IMR-90 (cell line): ENCODE measurements around the gene ACYP1. TPM values are rescaled to one million over a fixed set of nuclear protein-coding genes. Genes with fewer than 3 reads are reported as not detected.
A peak's percentile ranks its signal among the peaks of the same experiment; 100 is the strongest.

Experiments
- ATAC-seq: fragments of 200-7000 bp; cut with Tn5 transposase; 2 replicates; pipeline ENCODE4 v1.9.1; 2020; ENCODE audit warnings: low read depth, mild to moderate bottlenecking, moderate library complexity
- BruUV-seq: library from RNA; stranded (reverse); fragments of 400-500 nt; replicated peaks from 2 replicates; lab custom pipeline; 2021; lab: Mats Ljungman, UMichigan
- CTCF ChIA-PET: fragments of 300-600 bp; formaldehyde crosslinking; extraction: SDS; loops from one replicate; lab custom pipeline; 2021; ENCODE audit warnings: antibody characterized with exemption; lab: Yijun Ruan, JAX
- POLR2A ChIA-PET: fragments of 300-600 bp; sonication (Branson Sonifier 250); formaldehyde crosslinking; loops from one replicate; lab custom pipeline; 2022; ENCODE audit warnings: antibody characterized with exemption; ENCODE audit not compliant: unreplicated experiment; lab: Charles Lee
- DNase-seq: peaks from one replicate; pipeline ENCODE4 v3.0.0; 2013
- H2AFZ ChIP-seq: replicated peaks from 2 replicates; pipeline ENCODE3; 2013; ENCODE audit warnings: low read length, mild to moderate bottlenecking; ENCODE audit not compliant: poor library complexity
- H2AK5ac ChIP-seq: 2 replicates; pipeline ENCODE4 v1.6.1; 2013; ENCODE audit warnings: low read depth, low read length, inconsistent platforms
- H2AK9ac ChIP-seq: replicated peaks from 2 replicates; pipeline ENCODE3; 2013; ENCODE audit warnings: mild to moderate bottlenecking, low read depth, low read length, moderate library complexity; ENCODE audit not compliant: poor library complexity
- H2BK120ac ChIP-seq: 2 replicates; pipeline ENCODE4 v1.6.1; 2013; ENCODE audit warnings: low read depth, low read length, inconsistent platforms
- H2BK15ac ChIP-seq: 3 replicates; pipeline ENCODE4 v1.6.1; 2013; ENCODE audit warnings: low read depth, low read length, inconsistent platforms
- H2BK20ac ChIP-seq: 2 replicates; pipeline ENCODE4 v1.6.1; 2013; ENCODE audit warnings: low read depth, mild to moderate bottlenecking, inconsistent platforms, low read length, moderate library complexity
- H2BK5ac ChIP-seq: 2 replicates; pipeline ENCODE4 v1.6.1; 2013; ENCODE audit warnings: mild to moderate bottlenecking, low read depth, low read length, inconsistent platforms; ENCODE audit not compliant: poor library complexity, severe bottlenecking
- H3K14ac ChIP-seq: replicated peaks from 2 replicates; pipeline ENCODE4 v1.6.1; 2013; ENCODE audit warnings: low read depth, low read length, inconsistent platforms
- H3K18ac ChIP-seq: 2 replicates; pipeline ENCODE4 v1.6.1; 2013; ENCODE audit warnings: low read depth, low read length, control low read depth
- H3K23ac ChIP-seq: 2 replicates; pipeline ENCODE4 v1.6.1; 2013; ENCODE audit warnings: low read depth, low read length, inconsistent platforms
- H3K27ac ChIP-seq: 2 replicates; pipeline ENCODE4 v1.5.1; 2013; ENCODE audit warnings: mild to moderate bottlenecking, control low read depth, low read length; ENCODE audit not compliant: insufficient read depth
- H3K27me3 ChIP-seq: 2 replicates; pipeline ENCODE4 v1.6.1; 2013; ENCODE audit warnings: low read length; ENCODE audit not compliant: control insufficient read depth, insufficient read depth
- H3K36me3 ChIP-seq: 2 replicates; pipeline ENCODE4 v1.6.1; 2013; ENCODE audit warnings: low read length, mixed read lengths; ENCODE audit not compliant: control insufficient read depth, insufficient read depth
- H3K4ac ChIP-seq: 2 replicates; pipeline ENCODE4 v1.6.1; 2013; ENCODE audit warnings: low read depth, low read length, inconsistent platforms
- H3K4me1 ChIP-seq: 2 replicates; pipeline ENCODE4 v1.6.1; 2013; ENCODE audit warnings: low read length, mixed read lengths; ENCODE audit not compliant: control insufficient read depth, insufficient read depth
- H3K4me2 ChIP-seq: 2 replicates; pipeline ENCODE4 v1.6.1; 2013; ENCODE audit warnings: low read depth, mild to moderate bottlenecking, control low read depth, low read length, moderate library complexity
- H3K4me3 ChIP-seq: 2 replicates; pipeline ENCODE4 v1.5.1; 2013; ENCODE audit warnings: low read depth, mild to moderate bottlenecking, control low read depth, low read length, moderate library complexity; ENCODE audit not compliant: insufficient read depth
- H3K56ac ChIP-seq: 2 replicates; pipeline ENCODE4 v1.6.1; 2013; ENCODE audit warnings: low read length, inconsistent platforms; ENCODE audit not compliant: insufficient read depth; ENCODE audit errors: extremely low read depth
- H3K79me1 ChIP-seq, 2 experiments: 2 replicates each; pipeline ENCODE4 v1.6.1; 2013; ENCODE audit warnings: low read length in 2 of 2, inconsistent platforms in 1 of 2, low read depth in 1 of 2
- H3K9ac ChIP-seq: 2 replicates; pipeline ENCODE4 v1.6.1; 2013; ENCODE audit warnings: low read depth, low read length, control low read depth
- H3K9me1 ChIP-seq: 2 replicates; pipeline ENCODE4 v1.6.1; 2013; ENCODE audit warnings: low read length, inconsistent platforms; ENCODE audit not compliant: insufficient read depth
- H3K9me3 ChIP-seq: 2 replicates; pipeline ENCODE4 v1.6.1; 2013; ENCODE audit warnings: low read length; ENCODE audit not compliant: control insufficient read depth, insufficient read depth
- H4K20me1 ChIP-seq: 2 replicates; pipeline ENCODE4 v1.6.1; 2013; ENCODE audit warnings: low read length, inconsistent platforms; ENCODE audit not compliant: insufficient read depth
- H4K5ac ChIP-seq: 2 replicates; pipeline ENCODE4 v1.6.1; 2013; ENCODE audit warnings: mild to moderate bottlenecking, low read depth, low read length, control low read depth
- H4K8ac ChIP-seq, 2 experiments: 2 replicates each; pipeline ENCODE4 v1.6.1; 2013; ENCODE audit warnings: low read depth in 2 of 2, low read length in 2 of 2, control low read depth in 1 of 2, inconsistent platforms in 1 of 2
- H4K91ac ChIP-seq: 2 replicates; pipeline ENCODE4 v1.6.1; 2013; ENCODE audit warnings: low read depth, low read length, inconsistent platforms; ENCODE audit not compliant: insufficient read depth
- CTCF ChIP-seq: conservative IDR thresholded peaks from 2 replicates; pipeline ENCODE4 v1.5.1; 2012; ENCODE audit warnings: mild to moderate bottlenecking, low read depth, low read length, improper control_type of control experiment
- ELK1 ChIP-seq: fragments of 150-350 bp; IDR thresholded peaks from 2 replicates; pipeline ENCODE4 v1.6.1; 2016; ENCODE audit warnings: low read depth, mild to moderate bottlenecking, low read length, moderate library complexity, borderline replicate concordance
- RAD21 ChIP-seq: IDR thresholded peaks from 2 replicates; pipeline ENCODE4 v1.6.1; 2012; ENCODE audit warnings: low read length, improper control_type of control experiment
- WGBS, 2 experiments: methylation state at CpG; one replicate each; pipeline versions ENCODE4 v1.1.5 to v1.1.7; 2013; ENCODE audit warnings: missing lambda C conversion rate in 2 of 2; ENCODE audit not compliant: insufficient read length in 1 of 2; ENCODE audit errors: extremely low coverage in 2 of 2; 5-methylcytosine and 5-hydroxymethylcytosine counted together
- dilution Hi-C: fragments of 300-500 bp; cut with HindIII; formaldehyde crosslinking; loops from one replicate; pipeline ENCODE4 v1.14.3; 2018; ENCODE audit warnings: low sequenced_read_pairs; ENCODE audit not compliant: unreplicated experiment
- in situ Hi-C: fragments of 300-500 bp; cut with MboI; formaldehyde crosslinking; loops from 3 replicates; pipeline ENCODE4 v1.14.3; 2019; ENCODE audit warnings: low sequenced_read_pairs, inconsistent platforms, mixed read lengths
- intact Hi-C: fragments of 100-400 bp; cut with micrococcal nuclease; formaldehyde crosslinking; loops from 2 replicates; pipeline ENCODE4 v1.10.0; 2022
- polyA plus RNA-seq, 3 experiments: library from polyadenylated mRNA; depleted of rRNA; stranded (reverse); fragments of >200 nt; gene quantifications; 2 replicates each; pipeline ENCODE4 v1.2.3, GENCODE V29; 2012; ENCODE audit warnings: low replicate concordance in 1 of 3
- total RNA-seq: library from RNA; depleted of rRNA; stranded (reverse); fragments of >200 nt; gene quantifications from 2 replicates; pipeline ENCODE4 v1.2.3, GENCODE V29; 2012

The ACYP1 gene
- total and polyA plus RNA-seq, 2 of the 4 experiments (the other 2 are of a cell fraction) = 4.1 to 24.0 TPM

- Histone ChIP-seq H3K27me3 (no peaks in the 10 kb centered on the region), H3K9me1 (peaks cover 5% of the 10 kb centered on the region; the same call in 1 of the 2 replicates), H3K4me1 (peaks cover 2% of the 10 kb centered on the region; the same call in 1 of the 2 replicates), H4K5ac (no peak overlapping the region), H3K4me3 (no peak overlapping the region), H3K14ac (no peak overlapping the region), H3K9ac (no peak overlapping the region), H2AK9ac (no peak overlapping the region), H2BK15ac (no peak overlapping the region), H3K9me3 (no peaks in the 10 kb centered on the region), H3K18ac (no peak overlapping the region), H2BK5ac (no peak overlapping the region), H2BK20ac (no peak overlapping the region), H2BK120ac (no peak overlapping the region), H2AFZ (no peak overlapping the region), H4K91ac (no peak overlapping the region), H3K4me2 (no peak overlapping the region), H3K4ac (no peak overlapping the region), H3K23ac (no peak overlapping the region), H3K56ac (no peak overlapping the region), H4K8ac (no peak overlapping the region), H2AK5ac (no peak overlapping the region), H3K27ac (no peak overlapping the region), H3K79me1 (no peaks in the 10 kb centered on the region; a peak in 1 of 4 replicates), H4K20me1 (no peaks in the 10 kb centered on the region), H3K36me3 (peaks cover 12% of the 10 kb centered on the region)
- DNase-seq (no peak), ATAC-seq (peak; percentile 48; the same call in 1 of the 2 replicates)
- CTCF ChIA-PET = interaction anchor here (0.6 to 1.1 kb wide), 2 partner anchors 8 to 101 kb away, joined by 3 read pairs; no protein-coding TSS in a partner anchor
- dilution Hi-C loops (no loop called here), intact Hi-C loops (no loop called here), in situ Hi-C loops (no loop called here)
- POLR2A ChIA-PET = no interaction called here
- peak; percentile 32; the same call in 1 of the 2 replicates for TF ChIP-seq CTCF
- TF ChIP-seq ELK1 = no peak
- TF ChIP-seq RAD21 = peak; percentile 24; the same call in 1 of the 2 replicates
- no TSS peak for BruUV-seq
- WGBS, 2 experiments = 100% methylated on average over 3 of the region's 8 CpGs; no CpG with 5 or more reads in 1 of the 2 experiments
Observed at GRCh38 chr14:75022655-75023054, 41.2 kb downstream of the ACYP1 start.
